ENCODE measurements around the gene CACNA1I.
"Not testable (repeated sequence)": the region's sequence is repeated elsewhere in the genome, so short reads cannot be mapped to it uniquely, and the experiment has no call there.

CACNA1I gene

DNA sequence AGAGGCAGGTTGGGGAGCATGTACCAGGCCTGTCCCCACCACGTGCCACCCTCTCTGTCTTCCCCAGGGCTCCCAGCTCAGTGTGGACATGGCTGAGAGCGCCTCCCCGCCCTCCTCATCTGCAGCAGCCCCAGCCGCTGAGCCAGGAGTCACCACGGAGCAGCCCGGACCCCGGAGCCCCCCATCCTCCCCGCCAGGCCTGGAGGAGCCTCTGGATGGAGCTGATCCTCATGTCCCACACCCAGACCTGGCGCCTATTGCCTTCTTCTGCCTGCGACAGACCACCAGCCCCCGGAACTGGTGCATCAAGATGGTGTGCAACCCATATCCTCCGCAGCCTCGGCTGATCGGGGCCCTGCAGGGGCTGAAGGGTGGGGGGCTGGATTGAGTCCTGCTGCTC, at the start of gene CACNA1I:
Gene CACNA1I, plus strand, starts transcription at position 89 of the 400 bp plus-strand sequence. Its CDS starts 0 bp downstream, at position 89.
- DNase-seq = no peak

DNA sequence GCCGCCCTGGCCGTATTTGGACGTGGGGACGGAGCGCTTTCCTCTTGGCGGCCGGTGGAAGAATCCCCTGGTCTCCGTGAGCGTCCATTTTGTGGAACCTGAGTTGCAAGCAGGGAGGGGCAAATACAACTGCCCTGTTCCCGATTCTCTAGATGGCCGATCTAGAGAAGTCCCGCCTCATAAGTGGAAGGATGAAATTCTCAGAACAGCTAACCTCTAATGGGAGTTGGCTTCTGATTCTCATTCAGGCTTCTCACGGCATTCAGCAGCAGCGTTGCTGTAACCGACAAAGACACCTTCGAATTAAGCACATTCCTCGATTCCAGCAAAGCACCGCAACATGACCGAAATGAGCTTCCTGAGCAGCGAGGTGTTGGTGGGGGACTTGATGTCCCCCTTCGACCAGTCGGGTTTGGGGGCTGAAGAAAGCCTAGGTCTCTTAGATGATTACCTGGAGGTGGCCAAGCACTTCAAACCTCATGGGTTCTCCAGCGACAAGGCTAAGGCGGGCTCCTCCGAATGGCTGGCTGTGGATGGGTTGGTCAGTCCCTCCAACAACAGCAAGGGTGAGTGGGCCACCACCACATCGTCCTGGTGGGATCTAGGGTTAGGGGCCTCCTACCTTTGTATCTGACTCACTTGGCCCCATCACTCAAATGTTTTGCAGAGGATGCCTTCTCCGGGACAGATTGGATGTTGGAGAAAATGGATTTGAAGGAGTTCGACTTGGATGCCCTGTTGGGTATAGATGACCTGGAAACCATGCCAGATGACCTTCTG, 49.3 kb upstream of the CACNA1I start:
- DNase-seq = not testable (repeated sequence)

DNA sequence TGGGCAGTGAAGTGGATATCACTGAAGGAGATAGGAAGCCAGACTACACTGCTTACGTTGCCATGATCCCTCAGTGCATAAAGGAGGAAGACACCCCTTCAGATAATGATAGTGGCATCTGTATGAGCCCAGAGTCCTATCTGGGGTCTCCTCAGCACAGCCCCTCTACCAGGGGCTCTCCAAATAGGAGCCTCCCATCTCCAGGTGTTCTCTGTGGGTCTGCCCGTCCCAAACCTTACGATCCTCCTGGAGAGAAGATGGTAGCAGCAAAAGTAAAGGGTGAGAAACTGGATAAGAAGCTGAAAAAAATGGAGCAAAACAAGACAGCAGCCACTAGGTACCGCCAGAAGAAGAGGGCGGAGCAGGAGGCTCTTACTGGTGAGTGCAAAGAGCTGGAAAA, 48.5 kb upstream of the CACNA1I start:
- not testable (repeated sequence) for DNase-seq

DNA sequence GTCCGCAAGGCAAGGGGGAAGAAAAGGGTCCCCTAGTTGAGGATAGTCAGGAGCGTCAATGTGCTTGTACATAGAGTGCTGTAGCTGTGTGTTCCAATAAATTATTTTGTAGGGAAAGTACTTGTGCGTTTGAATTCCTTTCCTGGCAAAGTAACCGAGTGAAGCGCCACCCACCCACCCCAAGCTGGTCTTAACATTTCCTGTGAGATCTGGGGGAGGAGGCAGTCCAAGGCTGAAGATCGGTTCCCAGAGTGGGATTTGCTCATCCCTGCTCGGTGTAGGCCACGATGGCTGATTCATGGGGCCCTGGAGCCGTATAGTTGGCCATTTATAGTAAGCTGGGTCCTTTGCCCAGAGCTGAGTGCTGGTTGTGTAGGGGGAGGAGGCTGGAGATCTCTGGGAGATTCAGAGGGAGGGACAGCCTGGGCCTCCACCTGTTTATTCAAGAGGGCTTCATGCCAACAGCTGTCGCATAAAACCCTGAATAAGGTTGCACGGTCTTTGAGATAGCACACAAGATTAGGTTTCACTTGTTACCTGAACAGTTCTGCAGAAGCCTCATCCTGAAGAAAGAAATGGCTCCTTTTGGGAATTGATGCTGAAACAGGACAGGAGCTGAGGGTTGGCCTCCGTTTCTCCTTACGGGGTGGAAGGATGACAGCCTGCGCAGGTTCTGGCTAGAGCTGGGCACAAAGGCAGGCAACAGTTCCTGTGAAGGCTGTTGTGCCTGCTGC, 47.8 kb upstream of the CACNA1I start:
- peak; percentile 73 for DNase-seq

DNA sequence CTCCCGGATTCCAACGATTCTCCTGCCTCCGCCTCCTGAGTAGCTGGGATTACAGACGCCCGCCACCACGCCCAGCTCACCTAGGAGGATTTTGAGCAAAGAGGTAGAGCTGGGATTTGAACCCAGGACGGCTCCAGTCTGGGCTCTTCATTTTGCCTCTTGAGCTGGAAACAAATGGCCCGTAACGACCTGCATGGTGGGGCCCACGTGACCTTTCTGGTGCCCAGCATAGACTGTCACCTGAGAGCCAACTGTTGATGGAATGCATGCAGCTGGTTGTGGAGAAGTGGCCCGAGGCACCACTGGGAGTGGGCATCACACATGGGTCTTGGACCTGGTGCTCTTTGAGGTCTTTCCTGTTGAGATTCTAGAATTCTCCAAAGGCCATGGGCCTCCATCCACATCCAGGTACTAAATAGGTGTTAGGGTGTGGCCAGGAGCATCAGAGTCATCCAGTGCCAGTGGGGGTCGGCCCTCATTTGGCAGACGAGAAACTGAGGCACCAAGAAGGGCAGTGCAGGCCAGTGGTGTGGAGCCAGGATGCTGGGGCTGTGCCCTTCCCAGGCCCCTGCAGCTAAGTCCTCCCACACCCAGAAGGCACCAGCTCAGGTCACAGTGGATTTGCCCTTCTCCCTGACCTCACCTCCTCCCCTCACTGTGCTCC, 46.3 kb upstream of the CACNA1I start:
- no peak for DNase-seq

DNA sequence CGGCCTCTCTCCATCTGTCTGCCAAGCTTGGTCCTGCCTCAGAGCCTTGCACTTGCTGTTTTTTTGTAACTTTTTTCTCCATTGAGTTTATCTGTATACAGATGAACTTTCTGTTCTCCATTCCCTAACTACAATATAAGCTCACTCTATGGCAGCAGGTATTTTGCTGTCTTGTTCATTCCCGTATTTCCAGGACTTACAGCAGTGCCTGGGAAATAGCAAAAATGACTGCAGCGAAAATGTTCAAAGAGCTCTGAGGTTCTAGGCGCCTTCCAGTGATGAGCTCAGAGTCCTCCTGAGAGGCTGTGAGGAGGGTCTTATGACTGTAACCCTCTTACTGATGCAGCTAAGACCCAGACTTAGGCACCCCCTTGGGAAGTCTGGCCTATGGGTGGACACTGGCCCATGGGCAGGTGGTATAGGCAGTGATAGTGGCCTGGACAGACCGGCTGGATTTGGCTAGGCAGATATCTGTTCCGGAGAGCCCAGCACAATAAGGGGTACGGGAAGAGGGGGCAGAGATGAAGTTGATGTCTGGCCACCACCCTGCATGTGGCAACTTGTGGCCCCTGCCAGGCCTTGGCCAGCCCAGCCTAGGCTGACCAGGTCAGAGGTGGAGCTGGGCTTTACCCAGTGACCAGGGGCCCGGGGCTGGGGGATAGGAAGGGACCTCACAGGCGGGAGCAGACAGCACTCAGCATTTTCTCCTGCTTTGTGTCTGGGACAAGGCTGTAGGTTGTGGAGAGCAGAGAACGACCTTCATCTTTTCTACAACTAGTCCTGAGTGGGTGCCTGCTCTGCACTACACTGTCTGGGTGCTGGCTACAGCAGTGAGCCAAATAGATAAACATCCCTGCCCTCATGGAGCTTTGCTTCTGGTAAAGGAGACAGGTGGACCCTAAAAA, 45.5 kb upstream of the CACNA1I start:
- DNase-seq = no peak

DNA sequence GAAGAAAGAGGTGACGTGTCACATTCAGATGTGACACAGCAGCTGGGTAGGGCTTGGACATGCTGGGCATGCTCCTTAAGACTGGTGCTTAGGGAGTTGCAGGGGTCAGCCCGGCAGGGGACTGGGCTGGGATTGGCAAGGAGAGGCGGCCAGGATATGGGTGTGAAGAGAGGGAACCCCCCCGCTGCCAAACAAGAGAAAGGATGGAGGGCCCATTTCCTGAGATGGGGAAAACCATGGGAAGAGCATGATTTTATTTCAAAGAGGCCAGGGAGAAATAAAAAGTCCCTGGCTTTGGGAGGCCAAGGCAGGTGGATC, 44.9 kb upstream of the CACNA1I start:
- no peak for DNase-seq

DNA sequence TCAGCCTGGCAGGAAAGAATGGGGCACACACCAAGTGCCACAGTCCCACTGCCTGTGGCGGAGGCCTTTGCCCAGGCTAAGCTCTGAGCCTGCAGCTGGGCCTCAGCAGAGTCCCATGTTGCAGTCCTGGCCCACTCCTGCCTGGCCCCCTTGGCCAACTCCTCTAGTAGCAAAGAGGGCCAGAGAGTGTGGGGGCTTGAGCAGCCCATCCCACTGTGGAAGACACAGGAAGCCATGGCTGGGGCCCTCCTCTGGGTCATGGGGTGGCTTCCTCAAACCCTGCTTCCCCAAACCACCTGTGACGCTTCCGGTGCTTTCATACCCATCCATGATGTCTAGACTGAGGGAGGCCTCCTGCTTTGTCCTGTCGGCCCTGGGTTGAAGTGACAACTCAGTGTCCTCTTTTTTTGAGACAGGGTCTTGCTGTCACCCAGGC, 43.8 kb upstream of the CACNA1I start:
- DNase-seq = no peak

DNA sequence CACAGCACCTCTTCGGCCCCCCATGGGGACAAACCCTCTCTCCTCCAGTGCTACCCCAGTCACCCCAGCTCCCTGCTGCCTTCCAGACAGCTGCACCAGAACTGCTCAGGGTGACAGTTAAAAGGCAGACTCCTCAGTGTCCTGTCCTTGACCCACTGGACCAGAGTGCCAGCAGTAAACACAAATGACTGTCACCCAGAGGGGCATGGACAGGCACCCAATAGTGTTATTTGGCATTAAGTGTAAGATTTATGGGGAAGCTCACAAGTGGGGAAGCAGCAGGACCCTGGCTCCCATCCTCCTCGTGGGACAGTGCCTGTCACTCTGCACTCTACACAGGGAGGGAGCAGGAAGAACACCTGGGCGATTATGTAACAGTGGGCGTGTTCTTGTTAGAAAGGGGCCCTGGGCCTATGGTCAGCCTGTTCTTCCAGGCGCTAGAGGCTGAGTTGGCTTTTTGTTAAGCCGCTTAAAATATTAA, 43.0 kb upstream of the CACNA1I start:
- peak; percentile 34 for DNase-seq

DNA sequence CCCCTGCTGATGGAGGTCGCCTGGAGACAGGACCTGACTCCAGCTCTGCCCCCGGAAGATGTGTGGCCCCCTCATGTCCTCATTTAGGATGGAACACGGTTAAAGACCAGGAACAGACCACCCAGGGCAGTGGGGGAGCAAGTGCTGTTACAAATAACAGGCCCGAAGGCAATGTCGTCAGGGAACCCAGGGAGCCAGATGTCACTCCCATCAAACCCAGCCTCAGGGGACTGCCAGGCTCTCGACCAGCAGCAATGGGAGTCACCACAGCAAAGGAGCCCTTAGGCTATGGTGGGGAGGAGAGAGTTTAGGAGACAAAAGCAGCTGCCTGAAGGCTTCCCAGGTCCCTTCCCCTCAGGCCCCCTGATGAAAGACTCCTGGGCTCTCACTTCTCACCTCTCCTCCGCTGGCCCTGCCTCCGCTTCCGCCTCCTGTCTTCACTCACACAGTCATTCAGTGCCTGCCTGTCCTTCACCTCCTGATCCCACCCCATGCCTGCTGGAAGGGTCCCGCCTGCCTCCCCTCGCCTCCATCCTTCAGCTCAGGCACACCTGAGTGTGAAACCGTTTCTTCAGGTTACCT, 42.4 kb upstream of the CACNA1I start:
- DNase-seq = peak; percentile 76

DNA sequence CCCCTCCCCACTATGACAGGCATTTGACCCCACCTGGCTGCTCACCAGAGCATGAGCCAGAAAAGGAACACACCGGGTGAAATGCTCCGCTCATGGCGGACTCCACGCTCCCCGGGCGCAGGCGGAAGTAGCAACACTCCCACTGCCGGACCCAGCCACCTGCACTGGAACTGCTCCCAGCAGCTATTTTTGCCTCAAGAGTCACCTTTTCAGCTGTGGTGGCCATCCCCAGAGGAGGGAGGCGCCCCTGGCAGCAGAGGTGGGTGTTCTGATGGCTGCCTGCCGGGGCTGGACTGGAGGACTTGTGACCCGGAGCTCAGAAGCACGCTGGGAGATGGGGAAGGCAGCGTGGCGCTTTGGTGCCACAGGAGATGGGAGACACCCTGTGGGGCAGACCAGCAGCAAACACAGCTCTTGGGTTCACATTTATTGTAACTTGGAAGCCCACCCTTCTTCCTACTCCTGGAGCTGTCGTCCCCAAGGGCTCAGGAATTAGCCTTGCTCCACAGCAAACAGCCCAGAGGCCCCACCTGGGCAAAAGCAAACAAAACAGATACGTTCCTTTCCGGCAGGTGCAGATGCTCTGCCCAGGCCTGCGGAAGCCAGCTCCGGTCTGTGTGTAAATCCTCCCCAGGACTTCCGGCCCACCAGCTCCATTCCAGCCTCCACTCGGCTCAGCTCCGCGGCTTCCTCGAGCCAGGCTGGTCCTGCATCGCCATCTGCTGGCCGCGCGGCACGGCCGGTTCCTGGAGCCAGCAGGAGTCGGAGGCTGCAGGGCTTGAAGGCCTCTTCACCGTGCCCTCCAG, 41.7 kb upstream of the CACNA1I start:
- peak; percentile 94 for DNase-seq

DNA sequence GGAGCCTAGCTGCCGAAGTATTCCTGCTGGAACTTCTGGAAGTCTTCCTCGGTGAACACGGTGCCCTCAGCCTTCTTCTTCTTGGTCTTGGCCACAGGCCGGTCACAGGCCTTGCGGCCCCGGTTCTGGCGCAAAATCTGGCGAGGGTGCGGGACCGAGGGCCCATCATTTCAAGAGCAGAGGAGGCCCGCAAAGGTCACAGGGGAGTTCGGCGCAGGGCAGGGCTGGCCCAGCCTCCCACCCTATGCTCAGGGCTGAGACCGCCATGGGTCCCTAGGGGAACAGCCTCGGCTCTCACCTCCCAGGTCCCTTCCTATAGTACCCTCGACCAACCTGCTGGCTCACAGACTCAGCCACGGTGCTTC, 41.1 kb upstream of the CACNA1I start:
- no peak for DNase-seq

DNA sequence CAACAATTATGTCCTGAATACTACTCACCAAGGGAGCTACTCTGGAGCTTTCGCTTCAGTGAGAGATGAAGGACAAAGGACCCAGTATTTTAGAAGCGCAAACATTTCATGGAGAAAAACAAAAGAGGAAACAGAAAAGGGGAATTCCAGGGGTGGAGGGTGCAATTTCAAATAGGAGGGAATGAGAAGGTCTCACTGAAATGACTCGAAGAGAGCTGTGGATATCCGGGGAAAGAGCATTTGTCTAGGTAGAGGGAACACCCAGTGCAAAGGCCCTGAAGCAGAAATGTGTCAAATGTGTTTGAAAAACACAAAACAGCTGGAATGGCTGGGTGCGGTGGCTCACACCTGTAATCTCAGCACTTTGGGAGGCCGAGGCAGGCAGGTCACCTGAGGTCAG, 40.4 kb upstream of the CACNA1I start:
- DNase-seq = no peak

DNA sequence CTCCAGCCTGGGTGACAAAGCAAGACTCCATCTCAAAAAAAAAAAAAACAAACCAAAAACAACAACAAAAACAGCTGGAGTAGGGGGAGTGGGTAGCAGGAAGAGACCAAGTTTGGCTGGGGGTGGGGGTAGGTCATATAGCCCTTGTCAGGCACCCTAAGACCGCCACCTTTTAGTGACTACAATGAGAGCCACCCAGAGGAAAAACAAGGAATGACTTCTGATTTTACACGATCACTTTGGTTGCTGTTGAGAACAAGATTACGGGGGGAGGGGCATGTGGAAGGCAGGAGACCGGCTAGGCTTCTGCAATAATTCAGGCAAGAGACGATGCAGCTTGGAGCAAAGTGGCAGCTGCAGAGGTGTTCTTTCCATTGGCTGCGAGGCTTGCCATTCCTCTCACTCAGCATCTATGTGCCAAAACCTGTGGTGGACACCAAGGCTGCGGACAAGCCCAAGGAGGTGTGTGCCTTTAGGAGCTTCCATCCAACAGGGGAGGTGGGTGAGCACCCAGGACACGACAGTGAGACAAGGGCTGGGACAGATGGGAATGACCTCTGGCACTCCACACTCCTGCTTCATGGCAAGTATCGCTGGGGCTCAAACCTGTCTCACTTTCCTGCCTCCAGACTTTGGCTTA, 39.7 kb upstream of the CACNA1I start:
- no peak for DNase-seq

DNA sequence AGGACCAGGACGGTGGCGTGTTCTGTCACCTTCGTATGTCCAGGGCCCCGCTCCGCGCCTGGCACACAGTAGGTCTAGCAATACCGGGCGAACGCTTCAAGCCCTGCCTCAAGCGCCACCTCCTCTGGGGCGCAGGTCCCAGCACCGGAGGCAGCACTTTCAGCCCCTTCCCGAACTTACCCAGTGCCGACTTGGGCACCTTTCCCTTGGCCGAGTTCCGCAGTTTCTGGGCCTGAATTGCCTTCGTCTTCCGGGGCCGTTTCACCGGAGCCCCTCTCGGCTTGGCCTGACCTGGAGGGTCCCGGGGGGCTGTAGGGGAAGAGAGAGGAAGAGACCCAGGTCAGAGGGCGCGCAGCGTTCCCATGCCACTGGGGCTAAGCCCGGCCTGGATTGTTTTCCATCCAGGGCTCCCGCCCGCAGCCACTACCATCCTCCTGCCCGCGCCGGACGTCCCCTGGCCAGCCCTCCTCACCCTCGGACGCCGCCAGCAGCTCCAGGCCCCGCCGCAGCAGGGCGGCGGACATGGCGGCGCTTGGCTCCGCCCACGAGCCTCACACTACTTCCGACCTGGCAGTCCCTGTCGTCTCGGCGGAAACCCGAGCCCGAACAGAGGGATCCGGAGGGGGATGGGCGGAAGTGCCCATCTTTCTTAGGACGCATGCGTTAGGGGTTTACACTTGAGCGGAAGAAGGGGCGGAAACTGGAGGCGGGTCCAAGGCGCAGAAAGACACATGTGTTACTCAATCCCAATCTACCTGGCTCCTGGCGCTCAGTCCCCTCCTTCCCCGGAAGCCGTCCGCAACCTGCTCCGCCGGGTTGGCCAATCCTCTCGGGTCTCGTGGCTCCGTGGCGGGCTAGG, 38.1 kb upstream of the CACNA1I start, which contains the start of gene RPS19BP1:
Gene RPS19BP1, minus strand, starts transcription at position 534 of the 859 bp plus-strand sequence. Its CDS starts 10 bp downstream, at position 524.
- peak; percentile 100 for DNase-seq

DNA sequence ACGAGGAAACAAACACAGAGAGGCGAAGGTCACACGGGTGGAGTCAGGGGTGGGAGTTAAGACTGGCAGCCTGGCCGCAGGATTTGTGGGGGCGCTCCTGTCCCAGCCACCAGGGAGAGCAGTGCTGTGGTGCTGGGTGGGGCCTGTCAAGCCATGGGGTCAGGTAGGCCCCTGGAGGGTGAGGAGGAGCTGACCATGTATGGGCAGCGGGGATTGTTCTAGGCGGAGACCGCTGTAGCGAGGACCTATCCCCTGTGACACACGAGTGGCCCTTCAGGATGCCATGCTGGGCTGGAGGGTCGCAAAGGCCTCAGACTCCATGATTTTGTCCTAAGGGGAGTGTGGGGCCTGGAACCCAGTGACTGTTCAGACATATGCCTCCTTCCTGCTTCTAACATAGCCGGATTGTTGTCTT, 36.5 kb upstream of the CACNA1I start:
- DNase-seq = no peak

DNA sequence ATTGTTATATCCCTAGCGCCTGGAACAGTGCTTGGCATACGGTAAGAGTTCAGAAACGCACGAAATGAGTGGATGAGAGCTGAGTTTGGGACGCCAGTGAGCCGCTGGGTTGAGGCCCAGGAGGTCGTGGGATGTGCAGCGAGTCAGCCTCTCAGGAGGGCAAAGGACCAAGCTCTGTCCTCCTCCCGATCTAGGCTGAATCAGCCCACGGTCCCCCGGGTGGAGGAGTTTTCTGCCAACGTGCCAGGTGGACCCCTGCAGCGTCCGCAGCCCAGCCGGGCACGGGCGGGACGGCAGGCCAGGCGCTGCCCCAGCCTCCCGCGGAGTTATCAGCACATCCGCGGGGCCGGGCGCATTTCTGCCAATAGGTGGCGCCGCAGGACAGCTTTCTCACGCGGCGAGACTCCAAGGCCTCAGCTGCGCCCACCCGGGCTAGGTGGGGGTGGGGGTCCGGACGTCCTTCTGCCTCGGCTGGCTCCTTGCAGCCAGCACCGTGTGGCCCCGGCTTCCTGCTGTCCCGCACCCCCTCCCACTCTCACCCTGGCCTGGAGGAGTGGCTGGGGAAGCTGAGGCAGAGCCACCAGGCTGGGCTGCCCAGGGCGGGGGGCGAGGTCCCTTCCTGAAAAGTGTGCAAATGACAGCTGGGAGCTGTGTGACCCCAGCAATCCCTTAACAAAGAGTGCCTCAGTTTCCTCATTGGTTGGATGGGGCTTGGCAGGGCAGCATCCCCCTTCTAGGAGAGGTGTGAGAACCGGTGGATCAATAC, 35.8 kb upstream of the CACNA1I start:
- peak; percentile 62 for DNase-seq

DNA sequence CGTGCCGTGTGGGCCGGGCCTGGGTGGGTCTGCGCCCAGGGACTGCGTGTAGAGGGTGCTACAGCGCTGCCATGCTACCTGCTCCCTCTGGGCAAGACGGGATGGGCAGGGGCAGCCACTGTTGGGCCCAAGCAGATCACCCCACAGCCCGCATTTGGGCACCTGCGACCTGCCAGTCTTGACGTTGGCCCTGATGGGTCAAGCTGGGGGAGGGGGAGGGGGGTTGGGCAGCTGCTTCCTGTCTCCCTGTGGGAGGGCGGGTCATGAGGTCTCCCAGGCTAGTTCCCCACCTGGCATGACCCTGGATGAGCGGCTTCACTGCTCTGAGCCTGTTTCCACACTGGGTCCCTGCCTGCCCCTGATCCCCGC, 35.2 kb upstream of the CACNA1I start:
- no peak for DNase-seq

DNA sequence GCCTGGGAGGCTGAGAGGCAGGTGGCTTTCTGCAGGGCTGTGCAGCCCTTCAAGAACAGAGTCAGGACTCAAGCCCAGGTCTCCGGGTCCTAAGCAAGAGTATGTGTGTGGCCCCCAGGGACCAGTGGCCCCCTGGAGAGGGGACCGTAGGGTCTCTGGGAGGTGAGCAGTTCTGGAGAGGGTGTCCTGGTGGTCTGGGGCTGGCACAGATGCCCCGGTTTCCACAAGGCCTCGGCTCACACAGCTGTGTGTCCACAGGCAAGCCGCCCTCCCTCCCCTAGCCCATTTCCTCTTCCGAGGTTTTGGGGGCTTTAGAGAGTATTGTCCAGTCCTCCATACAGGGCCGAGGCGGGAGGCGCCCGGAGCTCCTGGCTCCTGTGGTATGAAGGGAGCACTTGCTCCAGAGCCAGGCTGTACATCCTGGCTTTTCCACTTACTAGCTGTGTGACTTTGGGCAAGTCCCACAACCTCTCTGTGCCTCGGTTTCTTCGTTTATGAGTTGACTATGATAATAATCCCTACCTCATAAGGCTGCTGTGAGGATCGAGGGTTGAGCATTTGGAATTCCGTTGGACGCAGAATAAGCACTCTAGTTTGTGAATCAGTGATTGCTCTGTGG, 34.6 kb upstream of the CACNA1I start:
- no peak for DNase-seq

Measured in NCI-H2171 (cell line).